ENCODE results near the gene PTPRC.
A peak's percentile ranks its signal among the peaks of the same experiment; 100 is the strongest.

PTPRC gene

GRCh38 chr1:198649232-198649967 is 10.6 kb downstream of the PTPRC start:
- DNase-seq, result no peak

GRCh38 chr1:198649968-198650338 is 11.1 kb downstream of the PTPRC start:
- no peak for DNase-seq

- DNase-seq, result no peak
These were observed 11.7 kb downstream of the PTPRC start for GRCh38 chr1:198650506-198650905.

- no peak for DNase-seq
These were observed 13.0 kb downstream of the PTPRC start for GRCh38 chr1:198651650-198652400.

- no peak for DNase-seq
These were observed 15.1 kb downstream of the PTPRC start for GRCh38 chr1:198653808-198654413.

- no peak for DNase-seq
These were observed 16.8 kb downstream of the PTPRC start for GRCh38 chr1:198655459-198656121.

- peak; percentile 35 for DNase-seq
These were observed 17.7 kb downstream of the PTPRC start for GRCh38 chr1:198656500-198656932.

- DNase-seq, result peak; percentile 51
These were observed 18.8 kb downstream of the PTPRC start for GRCh38 chr1:198657550-198658064.

GRCh38 chr1:198660341-198661261 is 21.8 kb downstream of the PTPRC start:
- DNase-seq, result no peak

- no peak for DNase-seq
These were observed 24.0 kb downstream of the PTPRC start for GRCh38 chr1:198662821-198663220.

GRCh38 chr1:198664068-198664788 is 25.4 kb downstream of the PTPRC start:
- DNase-seq, result no peak

- DNase-seq, result no peak
These were observed 28.3 kb downstream of the PTPRC start for GRCh38 chr1:198667186-198667585.

- DNase-seq, result no peak
These were observed 29.0 kb downstream of the PTPRC start for GRCh38 chr1:198667807-198668206.

GRCh38 chr1:198669023-198669698 is 30.3 kb downstream of the PTPRC start:
- peak; percentile 85 for DNase-seq

- no peak for DNase-seq
These were observed 30.9 kb downstream of the PTPRC start for GRCh38 chr1:198669771-198670170.

- peak; percentile 51 for DNase-seq
These were observed 32.3 kb downstream of the PTPRC start for GRCh38 chr1:198671136-198671535.

- no peak for DNase-seq
These were observed 33.3 kb downstream of the PTPRC start for GRCh38 chr1:198672124-198672523.

GRCh38 chr1:198674009-198674408 is 35.2 kb downstream of the PTPRC start:
- no peak for DNase-seq

- peak; percentile 39 for DNase-seq
These were observed 37.4 kb downstream of the PTPRC start for GRCh38 chr1:198676253-198676652.

GRCh38 chr1:198677027-198677426 is 38.2 kb downstream of the PTPRC start:
- DNase-seq, result no peak

- no peak for DNase-seq
These were observed 39.0 kb downstream of the PTPRC start for GRCh38 chr1:198677871-198678270.
